Right atrium auricular region (tissue), 2 donors: Measurements from ENCODE around the gene SLC7A9. TPM values are rescaled to one million over a fixed set of nuclear protein-coding genes. Genes with fewer than 3 reads are reported as not detected.

Experiments used
- DNase-seq: peaks from one replicate; pipeline ENCODE4 v3.0.0-alpha.2; 2019; ENCODE audit warnings: low spot score
- H3K27ac ChIP-seq, 2 donors: fragments of 200-600 bp; sonication (generic); 1 replicate in 1 of 2; 2 replicates in 1 of 2; pipeline ENCODE4 v1.5.1; 2016 to 2019
- H3K27me3 ChIP-seq, 2 donors: fragments of 200-600 bp; sonication (generic); one replicate each; pipeline versions ENCODE4 v1.5.1 to v1.6.0; 2017 to 2019
- H3K36me3 ChIP-seq: fragments of 200-600 bp; sonication (generic); one replicate; pipeline ENCODE4 v1.5.1; 2016
- H3K4me1 ChIP-seq, 2 donors: fragments of 200-600 bp; sonication (generic); one replicate each; pipeline versions ENCODE4 v1.5.1 to v1.6.0; 2017 to 2019
- H3K4me3 ChIP-seq, 2 donors: fragments of 200-600 bp; sonication (generic); 1 replicate in 1 of 2; 2 replicates in 1 of 2; pipeline ENCODE4 v1.5.1; 2017 to 2019; ENCODE audit warnings: mild to moderate bottlenecking in 1 of 2, moderate library complexity in 1 of 2
- H3K9me3 ChIP-seq, 2 donors: fragments of 200-600 bp; sonication (generic); one replicate each; pipeline ENCODE4 v1.5.1; 2019
- total RNA-seq, 2 donors: library from RNA; depleted of rRNA; stranded (reverse); fragments of >200 nt; gene quantifications; one replicate each; pipeline ENCODE4 v1.1.0, GENCODE V29; 2016
- TF ChIP-seq, protein P1 (sequence below), 2 donors: fragments of 200-600 bp; sonication (generic); IDR thresholded peaks; one replicate each; pipeline ENCODE4 v1.5.1; 2019; ENCODE audit warnings: antibody characterized with exemption in 2 of 2

The SLC7A9 gene
- total RNA-seq, 2 donors from 2014 or later = not detected

DNA sequence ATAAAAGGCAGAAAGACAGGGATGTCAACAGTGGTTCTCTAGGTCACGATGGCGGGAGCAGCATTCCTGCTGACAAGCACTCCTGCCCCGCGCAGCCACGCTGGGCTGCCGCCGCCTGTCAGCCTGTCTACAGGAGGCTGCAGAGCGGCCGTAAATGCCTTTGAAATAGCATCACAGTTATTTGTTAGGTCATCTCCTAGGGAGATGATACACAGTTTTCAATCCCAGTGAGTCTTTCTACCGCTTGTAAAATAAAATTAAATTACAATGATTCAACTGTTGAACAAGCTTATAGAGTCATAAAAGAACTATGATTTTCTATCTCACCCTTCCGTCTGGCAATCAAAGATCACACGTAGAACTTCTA, 7.3 kb upstream of the SLC7A9 start:
- TF ChIP-seq, protein P1, sequence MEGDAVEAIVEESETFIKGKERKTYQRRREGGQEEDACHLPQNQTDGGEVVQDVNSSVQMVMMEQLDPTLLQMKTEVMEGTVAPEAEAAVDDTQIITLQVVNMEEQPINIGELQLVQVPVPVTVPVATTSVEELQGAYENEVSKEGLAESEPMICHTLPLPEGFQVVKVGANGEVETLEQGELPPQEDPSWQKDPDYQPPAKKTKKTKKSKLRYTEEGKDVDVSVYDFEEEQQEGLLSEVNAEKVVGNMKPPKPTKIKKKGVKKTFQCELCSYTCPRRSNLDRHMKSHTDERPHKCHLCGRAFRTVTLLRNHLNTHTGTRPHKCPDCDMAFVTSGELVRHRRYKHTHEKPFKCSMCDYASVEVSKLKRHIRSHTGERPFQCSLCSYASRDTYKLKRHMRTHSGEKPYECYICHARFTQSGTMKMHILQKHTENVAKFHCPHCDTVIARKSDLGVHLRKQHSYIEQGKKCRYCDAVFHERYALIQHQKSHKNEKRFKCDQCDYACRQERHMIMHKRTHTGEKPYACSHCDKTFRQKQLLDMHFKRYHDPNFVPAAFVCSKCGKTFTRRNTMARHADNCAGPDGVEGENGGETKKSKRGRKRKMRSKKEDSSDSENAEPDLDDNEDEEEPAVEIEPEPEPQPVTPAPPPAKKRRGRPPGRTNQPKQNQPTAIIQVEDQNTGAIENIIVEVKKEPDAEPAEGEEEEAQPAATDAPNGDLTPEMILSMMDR (IDR thresholded peaks at IDR 0.05) = no peak
- Histone ChIP-seq H3K9me3 (no peaks in the 10 kb centered on the region), H3K4me3 (no peak overlapping the region), H3K27me3 (no peaks in the 10 kb centered on the region), H3K4me1 (no peaks in the 10 kb centered on the region), H3K36me3 (no peaks in the 10 kb centered on the region), H3K27ac (no peak overlapping the region)
- no peak for DNase-seq

GRCh38 chr19:32876236-32876918, 6.8 kb upstream of the SLC7A9 start:
- Histone ChIP-seq H3K36me3 (no peaks in the 10 kb centered on the region), H3K27me3 (no peaks in the 10 kb centered on the region), H3K4me3 (no peak overlapping the region), H3K27ac (no peak overlapping the region), H3K4me1 (no peaks in the 10 kb centered on the region), H3K9me3 (no peaks in the 10 kb centered on the region)
- TF ChIP-seq, protein P1 (IDR thresholded peaks at IDR 0.05) = no peak
- DNase-seq = no peak

GRCh38 chr19:32875428-32875827, 5.9 kb upstream of the SLC7A9 start:
- Histone ChIP-seq H3K27ac (no peak overlapping the region), H3K36me3 (no peaks in the 10 kb centered on the region), H3K27me3 (no peaks in the 10 kb centered on the region), H3K4me3 (no peak overlapping the region), H3K9me3 (no peaks in the 10 kb centered on the region), H3K4me1 (no peaks in the 10 kb centered on the region)
- DNase-seq = no peak
- TF ChIP-seq, protein P1 (IDR thresholded peaks at IDR 0.05) = no peak

GRCh38 chr19:32874605-32875004, 5.0 kb upstream of the SLC7A9 start:
- no peak overlapping the region for H3K4me3 ChIP-seq
- peak; percentile 28 for DNase-seq
- no peaks in the 10 kb centered on the region for H3K27me3 ChIP-seq
- no peaks in the 10 kb centered on the region for H3K36me3 ChIP-seq
- no peaks in the 10 kb centered on the region for H3K4me1 ChIP-seq
- TF ChIP-seq, protein P1 (IDR thresholded peaks at IDR 0.05) = no peak
- H3K27ac ChIP-seq = no peak overlapping the region
- no peaks in the 10 kb centered on the region for H3K9me3 ChIP-seq

- TF ChIP-seq, protein P1 (IDR thresholded peaks at IDR 0.05) = no peak
- H3K36me3 ChIP-seq = no peaks in the 10 kb centered on the region
- H3K4me1 ChIP-seq = no peaks in the 10 kb centered on the region
- no peaks in the 10 kb centered on the region for H3K9me3 ChIP-seq
- H3K4me3 ChIP-seq = no peak overlapping the region
- H3K27me3 ChIP-seq = no peaks in the 10 kb centered on the region
- H3K27ac ChIP-seq = no peak overlapping the region
- no peak for DNase-seq
Measured at GRCh38 chr19:32873247-32873959, 3.8 kb upstream of the SLC7A9 start.
